GM19438 (cell line): ENCODE measurements around the gene LUZP2.

Experiments used
- ATAC-seq: cut with Tn5 transposase; IDR thresholded peaks from one replicate; pipeline ENCODE4 v1.9.1; 2021; ENCODE audit warnings: low read depth; ENCODE audit not compliant: unreplicated experiment

Gene LUZP2

DNA sequence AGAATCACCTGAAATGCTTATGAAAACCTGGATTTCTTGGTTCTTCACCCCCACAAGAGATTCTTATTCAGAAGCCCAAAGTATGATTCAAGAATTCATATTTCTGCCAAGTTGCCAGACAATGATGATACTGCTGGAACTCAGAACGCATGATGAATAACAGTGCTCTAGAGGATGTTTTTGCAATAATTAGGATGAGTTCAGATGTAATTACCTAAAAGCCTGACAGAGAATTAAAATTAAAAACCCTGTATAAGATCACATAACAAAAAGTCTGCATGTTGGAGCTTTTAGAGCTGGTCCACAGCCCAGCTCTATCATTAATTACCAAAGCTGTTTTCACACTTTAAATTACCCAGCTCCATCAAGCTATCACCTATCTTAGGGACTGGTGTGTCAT is 211.8 kb downstream of the LUZP2 start:
- no peak for ATAC-seq

- no peak for ATAC-seq
Measured at GRCh38 chr11:24709928-24710565, 213.2 kb downstream of the LUZP2 start.

GRCh38 chr11:24714601-24715000 is 217.7 kb downstream of the LUZP2 start:
- ATAC-seq: no peak

- ATAC-seq: no peak
Measured at GRCh38 chr11:24716403-24716802, 219.6 kb downstream of the LUZP2 start.

DNA sequence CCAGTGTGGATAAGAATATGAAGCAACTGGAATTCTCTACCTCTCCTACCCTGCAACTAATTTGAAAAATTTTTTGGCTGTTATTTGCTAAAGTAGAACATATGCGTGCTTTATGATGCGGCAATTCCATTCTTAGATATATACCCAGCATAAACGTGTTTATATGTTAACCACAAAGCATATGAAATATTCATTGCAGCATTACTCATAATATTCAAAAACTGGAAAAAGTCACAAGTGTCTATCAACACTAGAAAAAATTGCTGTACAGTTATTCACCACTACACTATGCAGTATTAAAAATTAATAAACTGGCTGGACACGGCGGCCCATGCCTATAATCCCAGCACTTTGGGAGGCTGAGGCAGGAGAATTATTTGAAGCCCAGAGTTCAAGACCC is 226.4 kb downstream of the LUZP2 start:
- no peak for ATAC-seq

DNA sequence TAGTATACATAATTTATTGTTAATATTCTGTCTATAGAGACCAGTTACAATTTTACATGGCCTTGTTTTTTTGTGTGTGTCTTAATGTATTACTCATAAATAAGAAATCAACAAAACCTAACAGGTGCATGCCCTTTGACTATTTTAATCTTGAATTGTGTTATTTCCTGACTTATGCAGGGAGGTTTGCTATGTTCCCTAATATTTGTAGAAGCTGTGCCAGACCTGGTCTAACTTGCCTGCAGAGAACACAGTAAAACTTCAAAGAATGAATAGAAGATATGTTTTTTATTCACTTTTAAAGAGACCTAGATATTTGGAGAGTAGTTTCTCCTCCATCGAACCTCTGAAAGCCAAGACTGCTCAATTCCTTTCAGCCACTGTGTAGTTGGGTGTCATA is 234.7 kb downstream of the LUZP2 start:
- ATAC-seq: no peak

DNA sequence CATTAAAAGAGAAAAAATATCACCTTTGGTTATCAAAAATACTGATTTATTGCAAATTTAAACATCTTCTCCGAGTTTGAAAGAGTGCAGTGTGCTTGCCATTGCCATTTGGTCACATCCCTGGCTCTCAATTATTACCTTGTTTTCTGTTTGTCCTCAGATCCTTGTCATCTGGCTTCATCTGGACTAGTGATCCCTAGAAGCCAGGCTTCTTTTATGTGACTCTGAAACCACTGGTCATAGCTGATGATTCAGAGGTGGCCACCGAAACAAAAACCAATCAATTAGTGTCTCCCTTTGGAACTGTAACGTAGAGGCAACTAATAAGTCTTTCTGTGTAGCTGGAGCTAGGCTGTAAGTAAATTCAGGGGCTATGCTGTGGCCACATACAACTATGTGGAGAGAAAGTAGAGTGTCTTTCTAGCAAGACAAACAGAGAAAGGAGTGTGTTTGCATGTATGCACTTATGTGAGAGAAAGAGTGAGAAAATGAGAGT is 237.9 kb downstream of the LUZP2 start:
- ATAC-seq: no peak

DNA sequence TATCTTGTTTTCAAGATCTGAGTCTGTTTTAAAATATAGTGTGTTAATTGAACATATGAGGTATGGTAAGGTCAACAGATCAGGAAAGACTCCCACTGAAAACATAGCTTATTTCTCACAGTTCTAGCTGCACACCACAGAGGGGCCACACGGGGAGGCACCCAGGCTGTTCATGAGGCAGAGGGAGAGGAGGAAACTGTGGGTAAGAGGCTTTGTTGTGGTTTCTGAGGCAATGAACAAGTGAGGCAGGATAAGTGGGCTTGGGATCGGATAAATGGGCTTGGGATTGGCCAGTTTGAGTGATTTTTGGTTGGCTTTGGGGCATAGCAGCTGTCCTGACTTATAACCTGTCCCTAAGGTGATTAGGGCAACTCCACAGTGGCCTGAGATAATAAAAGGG is 242.1 kb downstream of the LUZP2 start:
- ATAC-seq: no peak

DNA sequence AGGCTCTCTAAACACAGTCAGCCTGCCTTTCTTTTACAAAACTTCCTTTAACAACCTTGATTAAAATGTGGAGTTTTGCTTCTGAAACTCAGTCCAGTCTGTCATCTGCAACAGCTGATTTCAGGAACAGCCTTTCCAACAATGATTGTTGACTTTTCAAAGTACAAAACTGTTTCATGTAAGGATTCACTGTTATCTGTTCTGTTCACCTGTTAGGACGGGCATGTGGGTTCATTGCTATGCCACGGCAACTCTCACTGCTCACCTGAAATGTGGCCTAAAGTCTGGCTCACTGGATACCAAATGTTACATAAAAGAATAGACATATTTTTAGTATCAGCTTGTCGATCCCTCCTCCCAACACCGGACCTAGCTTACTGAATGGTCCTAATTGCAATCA is 242.8 kb downstream of the LUZP2 start:
- ATAC-seq: no peak

GRCh38 chr11:24747275-24748251 is 250.7 kb downstream of the LUZP2 start:
- ATAC-seq: no peak

GRCh38 chr11:24748261-24748660 is 251.4 kb downstream of the LUZP2 start:
- ATAC-seq: no peak

- ATAC-seq: no peak
Measured at GRCh38 chr11:24754406-24754805, 257.6 kb downstream of the LUZP2 start.

DNA sequence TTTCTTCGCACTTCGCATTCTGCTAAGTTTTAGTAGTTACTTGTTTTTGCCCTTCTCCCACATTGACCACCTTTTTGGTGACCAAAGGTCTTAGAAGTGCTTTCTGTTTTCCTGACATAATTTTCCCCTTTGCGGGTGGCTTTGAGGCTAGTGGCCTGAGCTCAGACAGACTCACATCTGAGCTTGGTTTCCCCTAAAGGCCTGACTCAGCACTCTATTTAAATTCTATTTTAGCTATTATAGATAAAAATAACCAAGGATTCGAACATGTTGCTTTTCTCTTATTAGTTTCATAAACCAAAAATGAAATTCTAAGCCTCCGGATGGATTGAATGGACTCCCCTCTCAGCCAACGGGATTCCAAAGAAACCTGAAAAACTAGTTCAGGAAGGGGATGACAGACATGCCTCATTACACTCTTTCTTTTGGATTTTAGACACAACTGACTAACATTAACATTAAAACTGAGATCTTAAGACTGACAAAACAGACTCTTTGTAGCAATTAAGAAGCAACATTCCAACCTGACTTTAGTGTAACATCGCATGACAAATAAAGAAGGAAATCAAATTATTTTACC is 258.5 kb downstream of the LUZP2 start:
- ATAC-seq: no peak

DNA sequence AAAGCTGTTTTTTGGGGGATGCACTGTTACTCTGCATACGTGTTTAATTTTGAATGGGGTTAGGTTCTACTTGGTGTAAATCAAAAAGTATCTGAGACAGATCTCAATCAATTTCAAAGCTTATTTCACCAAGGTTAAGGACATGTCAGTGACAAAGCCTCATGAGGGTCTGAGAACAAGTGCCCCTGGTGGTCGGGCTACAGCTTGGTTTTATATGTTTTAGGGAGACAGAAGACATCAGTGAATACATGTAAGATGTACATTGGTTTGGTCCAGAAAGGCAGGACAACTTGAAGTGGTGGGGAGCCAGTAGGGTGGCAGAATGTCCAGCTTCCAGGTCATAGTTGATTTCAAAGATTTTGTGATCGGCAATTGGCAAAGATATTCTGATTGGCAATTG is 262.9 kb downstream of the LUZP2 start:
- no peak for ATAC-seq

DNA sequence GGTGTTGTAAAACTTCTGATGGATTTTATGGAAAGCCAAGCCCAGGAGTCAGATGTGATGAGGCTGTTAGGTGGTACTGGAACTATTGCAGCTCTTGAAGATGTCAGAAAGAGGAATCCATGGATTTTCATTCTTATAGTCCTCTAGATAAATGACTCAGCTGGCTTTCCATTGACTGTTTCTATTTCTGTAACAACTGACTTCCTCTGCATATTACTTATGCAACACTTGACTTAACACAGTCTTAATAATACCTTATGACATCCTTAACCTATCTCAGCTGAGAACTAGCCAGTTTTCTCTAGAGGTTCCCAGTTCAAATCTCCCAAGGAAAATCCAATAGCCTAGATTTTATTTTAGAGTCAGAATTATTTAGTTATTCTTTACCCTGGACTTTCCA is 263.8 kb downstream of the LUZP2 start:
- ATAC-seq: no peak

DNA sequence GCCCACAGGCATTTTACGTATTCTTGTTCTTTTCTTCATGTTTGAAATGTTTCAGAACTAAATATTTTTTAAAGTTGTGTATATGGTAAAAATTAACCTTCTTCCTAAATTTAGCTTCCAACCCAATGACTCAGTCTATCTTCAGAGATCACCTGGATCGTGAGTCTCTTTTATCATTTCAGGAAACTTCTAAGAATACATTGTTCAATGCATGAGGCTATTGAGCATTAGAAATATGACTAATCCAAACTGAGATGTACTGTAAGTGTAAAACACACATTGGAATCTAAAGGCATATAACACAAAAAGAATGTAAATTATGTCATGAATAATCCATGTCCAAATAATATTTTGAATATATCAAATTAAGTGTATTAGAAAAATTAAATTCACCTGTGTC is 265.2 kb downstream of the LUZP2 start:
- ATAC-seq: no peak

- no peak for ATAC-seq
Measured at GRCh38 chr11:24767411-24767810, 270.6 kb downstream of the LUZP2 start.

- no peak for ATAC-seq
Measured at GRCh38 chr11:24773322-24773721, 276.5 kb downstream of the LUZP2 start.

DNA sequence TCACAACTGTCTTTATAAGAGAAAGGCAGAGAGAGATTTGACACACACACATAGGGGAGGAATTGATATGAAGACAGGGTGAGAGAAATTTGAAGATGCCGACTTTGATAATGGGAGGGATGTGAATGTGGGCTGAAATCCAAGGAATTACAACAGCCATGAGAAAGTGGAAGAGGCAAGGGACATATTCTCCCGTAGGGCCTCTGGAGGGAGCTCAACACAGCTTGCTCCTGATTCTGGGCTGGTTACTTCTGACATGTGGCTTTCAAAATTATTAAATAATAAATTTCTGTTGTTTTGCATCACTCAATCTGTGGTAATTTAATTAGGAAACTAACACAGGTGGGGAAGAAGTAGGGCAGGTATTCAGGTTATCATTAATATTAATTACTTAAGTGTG is 282.9 kb downstream of the LUZP2 start:
- ATAC-seq: no peak

- ATAC-seq: no peak
Measured at GRCh38 chr11:24781288-24781687, 284.4 kb downstream of the LUZP2 start.

DNA sequence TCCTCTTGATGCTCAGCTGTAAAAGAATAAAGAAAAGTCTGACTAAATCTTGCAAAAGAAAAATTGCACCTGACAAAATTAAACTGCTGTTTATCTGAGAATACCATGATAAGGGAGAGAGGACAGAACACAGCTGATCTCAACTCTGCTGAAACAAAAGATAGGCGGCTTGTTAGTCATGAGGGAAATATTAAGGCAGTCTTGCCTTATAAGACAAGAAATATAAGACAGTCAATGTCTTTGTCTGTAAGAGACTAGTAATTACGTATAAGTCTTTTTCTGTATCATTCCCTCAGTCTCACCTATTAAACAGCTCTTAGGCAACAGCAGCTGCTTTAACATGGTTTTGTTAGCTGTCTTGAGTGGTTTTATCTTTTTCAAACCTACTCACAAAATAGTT is 296.6 kb downstream of the LUZP2 start:
- ATAC-seq: no peak
